ENCODE data around the gene TRPV2. TPM values are rescaled to one million over a fixed set of nuclear protein-coding genes. Genes with fewer than 3 reads are reported as not detected.

The TRPV2 gene
- total RNA-seq, 1 donor from 2014 or later: 22.9 TPM

GRCh38 chr17:16406742-16407674 lies 8.4 kb upstream of the TRPV2 start:
- peak; percentile 73 for DNase-seq (ENCODE audit: low spot score)

GRCh38 chr17:16407911-16408588 lies 7.3 kb upstream of the TRPV2 start:
- DNase-seq (ENCODE audit: low spot score): peak; percentile 87

GRCh38 chr17:16417399-16417798 lies 2.0 kb downstream of the TRPV2 start:
- no peak for DNase-seq (ENCODE audit: low spot score)

GRCh38 chr17:16417896-16418684 lies 2.7 kb downstream of the TRPV2 start:
- DNase-seq (ENCODE audit: low spot score): no peak

- no peak for DNase-seq (ENCODE audit: low spot score)
Measured at GRCh38 chr17:16418685-16419068, 3.3 kb downstream of the TRPV2 start.

- peak; percentile 72 for DNase-seq (ENCODE audit: low spot score)
Measured at GRCh38 chr17:16419074-16419928, 3.9 kb downstream of the TRPV2 start.

GRCh38 chr17:16419929-16420271 lies 4.5 kb downstream of the TRPV2 start:
- DNase-seq (ENCODE audit: low spot score): no peak

GRCh38 chr17:16422416-16422815 lies 7.0 kb downstream of the TRPV2 start:
- DNase-seq (ENCODE audit: low spot score): no peak

- DNase-seq (ENCODE audit: low spot score): no peak
Measured at GRCh38 chr17:16423226-16423872, 8.0 kb downstream of the TRPV2 start.

- DNase-seq (ENCODE audit: low spot score): no peak
Measured at GRCh38 chr17:16425202-16425601, 9.8 kb downstream of the TRPV2 start.

- no peak for DNase-seq (ENCODE audit: low spot score)
Measured at GRCh38 chr17:16425698-16426659, 10.6 kb downstream of the TRPV2 start.

GRCh38 chr17:16427020-16427419 lies 11.6 kb downstream of the TRPV2 start:
- no peak for DNase-seq (ENCODE audit: low spot score)

GRCh38 chr17:16428098-16428882 lies 12.9 kb downstream of the TRPV2 start:
- peak; percentile 58 for DNase-seq (ENCODE audit: low spot score)

GRCh38 chr17:16429083-16429482 lies 13.7 kb downstream of the TRPV2 start:
- no peak for DNase-seq (ENCODE audit: low spot score)

GRCh38 chr17:16430650-16431049 lies 15.3 kb downstream of the TRPV2 start:
- DNase-seq (ENCODE audit: low spot score): no peak

- DNase-seq (ENCODE audit: low spot score): no peak
Measured at GRCh38 chr17:16432017-16432416, 16.6 kb downstream of the TRPV2 start.

- no peak for DNase-seq (ENCODE audit: low spot score)
Measured at GRCh38 chr17:16433514-16433913, 18.1 kb downstream of the TRPV2 start.

- no peak for DNase-seq (ENCODE audit: low spot score)
Measured at GRCh38 chr17:16434662-16435061, 19.3 kb downstream of the TRPV2 start.
